HG02943 (cell line): ENCODE results near the gene FSTL5.
"Not testable (repeated sequence)": the region's sequence is repeated elsewhere in the genome, so short reads cannot be mapped to it uniquely, and the experiment has no call there.

Source experiments
- ATAC-seq: cut with Tn5 transposase; IDR thresholded peaks from one replicate; pipeline ENCODE4 v1.9.1; 2021; ENCODE audit warnings: mild to moderate bottlenecking, low read depth, moderate library complexity; ENCODE audit not compliant: unreplicated experiment

The FSTL5 gene

GRCh38 chr4:162104459-162105124 is 59.2 kb downstream of the FSTL5 start:
- ATAC-seq: no peak

GRCh38 chr4:162103908-162104307 is 59.9 kb downstream of the FSTL5 start:
- not testable (repeated sequence) for ATAC-seq

GRCh38 chr4:162102713-162103112 is 61.1 kb downstream of the FSTL5 start:
- ATAC-seq: no peak

GRCh38 chr4:162101337-162101736 is 62.5 kb downstream of the FSTL5 start:
- no peak for ATAC-seq

- ATAC-seq: no peak
Measured at GRCh38 chr4:162075726-162076125, 88.1 kb downstream of the FSTL5 start.

- no peak for ATAC-seq
Measured at GRCh38 chr4:162061214-162061613, 102.6 kb downstream of the FSTL5 start.

- ATAC-seq: no peak
Measured at GRCh38 chr4:162059656-162060055, 104.1 kb downstream of the FSTL5 start.

- no peak for ATAC-seq
Measured at GRCh38 chr4:162056990-162057389, 106.8 kb downstream of the FSTL5 start.

GRCh38 chr4:162046135-162046534 is 117.7 kb downstream of the FSTL5 start:
- ATAC-seq: no peak

GRCh38 chr4:162038112-162038511 is 125.7 kb downstream of the FSTL5 start:
- ATAC-seq: no peak

GRCh38 chr4:162017863-162018262 is 145.9 kb downstream of the FSTL5 start:
- no peak for ATAC-seq

GRCh38 chr4:162016991-162017390 is 146.8 kb downstream of the FSTL5 start:
- ATAC-seq: no peak

- no peak for ATAC-seq
Measured at GRCh38 chr4:162016219-162016618, 147.6 kb downstream of the FSTL5 start.

GRCh38 chr4:162015090-162015489 is 148.7 kb downstream of the FSTL5 start:
- no peak for ATAC-seq

GRCh38 chr4:162011089-162011488 is 152.7 kb downstream of the FSTL5 start:
- no peak for ATAC-seq

- no peak for ATAC-seq
Measured at GRCh38 chr4:162010362-162010761, 153.4 kb downstream of the FSTL5 start.

- no peak for ATAC-seq
Measured at GRCh38 chr4:161992317-161992716, 171.5 kb downstream of the FSTL5 start.

GRCh38 chr4:161991811-161992210 is 172.0 kb downstream of the FSTL5 start:
- ATAC-seq: no peak

GRCh38 chr4:161990721-161991120 is 173.1 kb downstream of the FSTL5 start:
- no peak for ATAC-seq

GRCh38 chr4:161988946-161989345 is 174.9 kb downstream of the FSTL5 start:
- no peak for ATAC-seq

- ATAC-seq: no peak
Measured at GRCh38 chr4:161987611-161988010, 176.2 kb downstream of the FSTL5 start.

- no peak for ATAC-seq
Measured at GRCh38 chr4:161952382-161952781, 211.4 kb downstream of the FSTL5 start.
